HEK293 (cell line): ENCODE results near the gene S1PR5.

ENCODE experiments used
- CTCF ChIA-PET: fragments of 350-600 bp; formaldehyde crosslinking; extraction: SDS; loops from one replicate; lab custom pipeline; 2021; ENCODE audit warnings: antibody characterized with exemption; lab: Yijun Ruan, JAX
- POLR2A ChIA-PET: fragments of 300-600 bp; formaldehyde crosslinking; extraction: SDS; loops from one replicate; lab custom pipeline; 2020; ENCODE audit warnings: antibody characterized with exemption, inconsistent platforms; lab: Yijun Ruan, JAX
- H3K27ac ChIP-seq: fragments of 200-500 bp; sonication (Bioruptor generic); 2 replicates; pipeline ENCODE4 v1.5.1; 2014; ENCODE audit warnings: low read depth, low read length, control low read depth, inconsistent platforms; ENCODE audit errors: extremely low read depth
- H3K36me3 ChIP-seq, 2 experiments: fragments of 200-500 bp in 1 of 2; sonication (Bioruptor generic) in 1 of 2; 1 replicate in 1 of 2; 2 replicates in 1 of 2; pipeline ENCODE4 v1.5.1; 2014 to 2017; ENCODE audit warnings: inconsistent platforms in 2 of 2, low read length in 2 of 2; ENCODE audit not compliant: control insufficient read depth in 2 of 2, insufficient read depth in 1 of 2
- H3K4me1 ChIP-seq: fragments of 200-500 bp; sonication (Bioruptor generic); 2 replicates; pipeline ENCODE4 v1.5.1; 2014; ENCODE audit warnings: mild to moderate bottlenecking, low read length, inconsistent platforms; ENCODE audit not compliant: control insufficient read depth, insufficient read depth
- H3K4me3 ChIP-seq: 2 replicates; pipeline ENCODE4 v1.5.1; 2011; ENCODE audit warnings: low read depth, mild to moderate bottlenecking, control low read depth, low read length, moderate library complexity
- H3K9me3 ChIP-seq: fragments of 200-500 bp; sonication (Bioruptor generic); 2 replicates; pipeline ENCODE4 v1.5.1; 2014; ENCODE audit warnings: low read depth, low read length, inconsistent platforms; ENCODE audit not compliant: control insufficient read depth, insufficient read depth
- GLI4 ChIP-seq: fragments of 450-650 bp; formaldehyde crosslinking; IDR thresholded peaks from 2 replicates; pipeline ENCODE4 v1.5.1; 2016; ENCODE audit warnings: missing biosample characterization, missing genetic modification characterization
- GLIS1 ChIP-seq: fragments of 450-650 bp; formaldehyde crosslinking; IDR thresholded peaks from 2 replicates; pipeline ENCODE4 v1.5.1; 2016; ENCODE audit warnings: missing biosample characterization, missing genetic modification characterization
- KLF10 ChIP-seq: fragments of 450-650 bp; IDR thresholded peaks from 2 replicates; pipeline ENCODE4 v1.5.1; 2018; ENCODE audit warnings: missing biosample characterization, mild to moderate bottlenecking, missing genetic modification characterization
- MYNN ChIP-seq: fragments of 450-650 bp; formaldehyde crosslinking; IDR thresholded peaks from 2 replicates; pipeline ENCODE4 v1.5.1; 2016; ENCODE audit warnings: missing biosample characterization, missing genetic modification characterization, borderline replicate concordance
- SCRT1 ChIP-seq: fragments of 450-650 bp; formaldehyde crosslinking; IDR thresholded peaks from 2 replicates; pipeline ENCODE4 v1.5.1; 2016; ENCODE audit warnings: missing biosample characterization, missing genetic modification characterization, borderline replicate concordance
- SP2 ChIP-seq: fragments of 450-650 bp; formaldehyde crosslinking; IDR thresholded peaks from 2 replicates; pipeline ENCODE4 v1.5.1; 2016; ENCODE audit warnings: missing biosample characterization, missing genetic modification characterization
- ZBTB21 ChIP-seq: fragments of 450-650 bp; formaldehyde crosslinking; IDR thresholded peaks from 2 replicates; pipeline ENCODE4 v1.5.1; 2017; ENCODE audit warnings: missing biosample characterization, missing genetic modification characterization
- ZBTB8A ChIP-seq: fragments of 450-650 bp; formaldehyde crosslinking; IDR thresholded peaks from 2 replicates; pipeline ENCODE4 v1.5.1; 2016; ENCODE audit warnings: missing biosample characterization, missing genetic modification characterization
- ZEB2 ChIP-seq: fragments of 450-650 bp; formaldehyde crosslinking; IDR thresholded peaks from 2 replicates; pipeline ENCODE4 v1.5.1; 2016; ENCODE audit warnings: missing biosample characterization, missing genetic modification characterization
- ZFHX2 ChIP-seq: fragments of 450-650 bp; formaldehyde crosslinking; conservative IDR thresholded peaks from 2 replicates; pipeline ENCODE4 v1.5.1; 2016; ENCODE audit warnings: missing biosample characterization, missing genetic modification characterization
- ZNF157 ChIP-seq: fragments of 450-650 bp; formaldehyde crosslinking; IDR thresholded peaks from 2 replicates; pipeline ENCODE4 v1.5.1; 2016; ENCODE audit warnings: missing biosample characterization, missing genetic modification characterization
- ZNF24 ChIP-seq: fragments of 450-650 bp; formaldehyde crosslinking; IDR thresholded peaks from 2 replicates; pipeline ENCODE4 v1.5.1; 2016; ENCODE audit warnings: missing biosample characterization, missing genetic modification characterization
- ZNF292 ChIP-seq: fragments of 450-650 bp; formaldehyde crosslinking; IDR thresholded peaks from 2 replicates; pipeline ENCODE4 v1.5.1; 2016; ENCODE audit warnings: low read depth, missing biosample characterization, missing genetic modification characterization, borderline replicate concordance
- ZNF324 ChIP-seq: fragments of 450-650 bp; formaldehyde crosslinking; IDR thresholded peaks from 2 replicates; pipeline ENCODE4 v1.5.1; 2016; ENCODE audit warnings: missing biosample characterization, missing genetic modification characterization
- ZNF341 ChIP-seq: fragments of 450-650 bp; formaldehyde crosslinking; IDR thresholded peaks from 2 replicates; pipeline ENCODE4; 2016; ENCODE audit warnings: low read depth, missing biosample characterization, missing genetic modification characterization
- ZNF366 ChIP-seq: fragments of 450-650 bp; formaldehyde crosslinking; conservative IDR thresholded peaks from 2 replicates; pipeline ENCODE4 v1.5.1; 2016; ENCODE audit warnings: missing biosample characterization, missing genetic modification characterization
- ZNF473 ChIP-seq: fragments of 450-650 bp; formaldehyde crosslinking; IDR thresholded peaks from 2 replicates; pipeline ENCODE4 v1.5.1; 2017; ENCODE audit warnings: missing biosample characterization, missing genetic modification characterization
- ZNF530 ChIP-seq: fragments of 450-650 bp; formaldehyde crosslinking; IDR thresholded peaks from 2 replicates; pipeline ENCODE4 v1.5.1; 2016; ENCODE audit warnings: low read depth, missing biosample characterization, missing genetic modification characterization
- ZNF654 ChIP-seq: fragments of 450-650 bp; formaldehyde crosslinking; IDR thresholded peaks from 2 replicates; pipeline ENCODE4 v1.5.1; 2016; ENCODE audit warnings: low read depth, missing biosample characterization, missing genetic modification characterization
- ZNF677 ChIP-seq: fragments of 450-650 bp; IDR thresholded peaks from 2 replicates; pipeline ENCODE4 v1.5.0; 2018; ENCODE audit warnings: missing biosample characterization, mild to moderate bottlenecking, missing genetic modification characterization, moderate library complexity
- ZNF707 ChIP-seq: fragments of 450-650 bp; formaldehyde crosslinking; IDR thresholded peaks from 2 replicates; pipeline ENCODE4 v1.5.1; 2016; ENCODE audit warnings: missing biosample characterization, missing genetic modification characterization
- TF ChIP-seq, protein P1 (sequence below): fragments of 450-650 bp; formaldehyde crosslinking; IDR thresholded peaks from 2 replicates; pipeline ENCODE4 v1.5.1; 2016; ENCODE audit warnings: missing biosample characterization, missing genetic modification characterization
- TF ChIP-seq, protein P2 (sequence below): fragments of 450-650 bp; formaldehyde crosslinking; IDR thresholded peaks from 2 replicates; pipeline ENCODE4 v1.5.1; 2016; ENCODE audit warnings: missing biosample characterization, missing genetic modification characterization, borderline replicate concordance
- TF ChIP-seq, protein P3 (sequence below): IDR thresholded peaks from 2 replicates; pipeline ENCODE4 v1.6.1; 2011; ENCODE audit warnings: mild to moderate bottlenecking, low read depth, low read length, borderline replicate concordance
- TF ChIP-seq, protein P4 (sequence below): fragments of 450-650 bp; formaldehyde crosslinking; IDR thresholded peaks from 2 replicates; pipeline ENCODE4 v1.5.1; 2016; ENCODE audit warnings: missing biosample characterization, missing genetic modification characterization
- TF ChIP-seq, protein P5 (sequence below): fragments of 450-650 bp; formaldehyde crosslinking; IDR thresholded peaks from 2 replicates; pipeline ENCODE4 v1.5.1; 2017; ENCODE audit warnings: missing biosample characterization, missing genetic modification characterization

S1PR5 gene

DNA sequence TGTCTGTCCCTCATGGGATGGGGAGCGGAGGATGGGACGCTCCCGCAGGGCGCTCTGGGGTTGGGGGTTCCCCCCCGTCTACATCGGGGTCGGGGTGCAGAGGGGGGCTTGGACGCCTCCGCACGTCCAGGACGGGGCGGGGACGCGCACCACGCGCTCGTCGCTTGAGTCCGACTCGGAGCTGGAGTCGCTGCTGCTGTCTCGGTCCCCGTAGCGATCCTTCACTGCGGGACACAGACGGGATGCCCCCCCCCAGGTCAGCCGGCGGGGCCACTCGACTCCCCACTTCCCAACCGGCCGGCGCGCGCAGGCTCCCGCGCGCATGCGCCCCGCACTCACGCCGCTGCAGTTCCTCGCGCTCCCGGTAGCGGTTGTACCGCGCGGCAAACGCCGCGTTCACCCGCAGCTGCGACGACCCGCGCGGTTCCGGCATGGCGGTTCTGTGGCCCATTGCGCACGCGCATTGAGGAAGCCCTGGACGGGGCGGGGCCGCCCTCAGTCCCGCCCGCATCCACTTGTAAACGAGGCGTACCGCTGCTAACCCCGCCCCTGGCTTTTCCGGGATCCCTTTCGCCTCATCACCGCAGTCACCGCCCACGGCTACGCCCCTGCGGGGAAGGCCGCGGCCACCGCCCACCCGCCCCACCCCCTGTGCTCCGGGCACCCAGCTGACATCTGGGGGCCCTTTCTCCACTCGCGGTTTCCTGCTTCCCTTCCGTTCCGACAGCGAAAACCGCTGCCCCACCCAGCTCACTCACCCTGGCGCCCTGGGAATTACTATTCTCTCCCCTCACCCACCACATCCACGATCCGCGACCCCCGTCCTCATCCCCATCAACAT lies 48.5 kb upstream of the S1PR5 start, which contains the start of gene KRI1 (continued):
- TF ChIP-seq ZNF24 (tag by site-specific recombination) (no peak), KLF10 (tag by site-specific recombination) (peak; percentile 99), MYNN (tag by site-specific recombination) (no peak), GLI4 (tag by site-specific recombination) (0 out of 2 replicates have a peak, but pooled peaks have one; percentile 68), ZEB2 (peak; percentile 36; the same call in 1 of the 2 replicates)
- TF ChIP-seq, protein P1, sequence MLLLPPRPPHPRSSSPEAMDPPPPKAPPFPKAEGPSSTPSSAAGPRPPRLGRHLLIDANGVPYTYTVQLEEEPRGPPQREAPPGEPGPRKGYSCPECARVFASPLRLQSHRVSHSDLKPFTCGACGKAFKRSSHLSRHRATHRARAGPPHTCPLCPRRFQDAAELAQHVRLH (tag by site-specific recombination): 0 out of 2 replicates have a peak, but pooled peaks have one; percentile 7
- TF ChIP-seq, protein P2, sequence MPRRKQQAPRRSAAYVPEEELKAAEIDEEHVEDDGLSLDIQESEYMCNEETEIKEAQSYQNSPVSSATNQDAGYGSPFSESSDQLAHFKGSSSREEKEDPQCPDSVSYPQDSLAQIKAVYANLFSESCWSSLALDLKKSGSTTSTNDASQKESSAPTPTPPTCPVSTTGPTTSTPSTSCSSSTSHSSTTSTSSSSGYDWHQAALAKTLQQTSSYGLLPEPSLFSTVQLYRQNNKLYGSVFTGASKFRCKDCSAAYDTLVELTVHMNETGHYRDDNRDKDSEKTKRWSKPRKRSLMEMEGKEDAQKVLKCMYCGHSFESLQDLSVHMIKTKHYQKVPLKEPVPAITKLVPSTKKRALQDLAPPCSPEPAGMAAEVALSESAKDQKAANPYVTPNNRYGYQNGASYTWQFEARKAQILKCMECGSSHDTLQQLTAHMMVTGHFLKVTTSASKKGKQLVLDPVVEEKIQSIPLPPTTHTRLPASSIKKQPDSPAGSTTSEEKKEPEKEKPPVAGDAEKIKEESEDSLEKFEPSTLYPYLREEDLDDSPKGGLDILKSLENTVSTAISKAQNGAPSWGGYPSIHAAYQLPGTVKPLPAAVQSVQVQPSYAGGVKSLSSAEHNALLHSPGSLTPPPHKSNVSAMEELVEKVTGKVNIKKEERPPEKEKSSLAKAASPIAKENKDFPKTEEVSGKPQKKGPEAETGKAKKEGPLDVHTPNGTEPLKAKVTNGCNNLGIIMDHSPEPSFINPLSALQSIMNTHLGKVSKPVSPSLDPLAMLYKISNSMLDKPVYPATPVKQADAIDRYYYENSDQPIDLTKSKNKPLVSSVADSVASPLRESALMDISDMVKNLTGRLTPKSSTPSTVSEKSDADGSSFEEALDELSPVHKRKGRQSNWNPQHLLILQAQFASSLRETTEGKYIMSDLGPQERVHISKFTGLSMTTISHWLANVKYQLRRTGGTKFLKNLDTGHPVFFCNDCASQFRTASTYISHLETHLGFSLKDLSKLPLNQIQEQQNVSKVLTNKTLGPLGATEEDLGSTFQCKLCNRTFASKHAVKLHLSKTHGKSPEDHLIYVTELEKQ (tag by site-specific recombination): no peak
- TF ChIP-seq, protein P3, sequence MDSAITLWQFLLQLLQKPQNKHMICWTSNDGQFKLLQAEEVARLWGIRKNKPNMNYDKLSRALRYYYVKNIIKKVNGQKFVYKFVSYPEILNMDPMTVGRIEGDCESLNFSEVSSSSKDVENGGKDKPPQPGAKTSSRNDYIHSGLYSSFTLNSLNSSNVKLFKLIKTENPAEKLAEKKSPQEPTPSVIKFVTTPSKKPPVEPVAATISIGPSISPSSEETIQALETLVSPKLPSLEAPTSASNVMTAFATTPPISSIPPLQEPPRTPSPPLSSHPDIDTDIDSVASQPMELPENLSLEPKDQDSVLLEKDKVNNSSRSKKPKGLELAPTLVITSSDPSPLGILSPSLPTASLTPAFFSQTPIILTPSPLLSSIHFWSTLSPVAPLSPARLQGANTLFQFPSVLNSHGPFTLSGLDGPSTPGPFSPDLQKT: no peak
- TF ChIP-seq, protein P4, sequence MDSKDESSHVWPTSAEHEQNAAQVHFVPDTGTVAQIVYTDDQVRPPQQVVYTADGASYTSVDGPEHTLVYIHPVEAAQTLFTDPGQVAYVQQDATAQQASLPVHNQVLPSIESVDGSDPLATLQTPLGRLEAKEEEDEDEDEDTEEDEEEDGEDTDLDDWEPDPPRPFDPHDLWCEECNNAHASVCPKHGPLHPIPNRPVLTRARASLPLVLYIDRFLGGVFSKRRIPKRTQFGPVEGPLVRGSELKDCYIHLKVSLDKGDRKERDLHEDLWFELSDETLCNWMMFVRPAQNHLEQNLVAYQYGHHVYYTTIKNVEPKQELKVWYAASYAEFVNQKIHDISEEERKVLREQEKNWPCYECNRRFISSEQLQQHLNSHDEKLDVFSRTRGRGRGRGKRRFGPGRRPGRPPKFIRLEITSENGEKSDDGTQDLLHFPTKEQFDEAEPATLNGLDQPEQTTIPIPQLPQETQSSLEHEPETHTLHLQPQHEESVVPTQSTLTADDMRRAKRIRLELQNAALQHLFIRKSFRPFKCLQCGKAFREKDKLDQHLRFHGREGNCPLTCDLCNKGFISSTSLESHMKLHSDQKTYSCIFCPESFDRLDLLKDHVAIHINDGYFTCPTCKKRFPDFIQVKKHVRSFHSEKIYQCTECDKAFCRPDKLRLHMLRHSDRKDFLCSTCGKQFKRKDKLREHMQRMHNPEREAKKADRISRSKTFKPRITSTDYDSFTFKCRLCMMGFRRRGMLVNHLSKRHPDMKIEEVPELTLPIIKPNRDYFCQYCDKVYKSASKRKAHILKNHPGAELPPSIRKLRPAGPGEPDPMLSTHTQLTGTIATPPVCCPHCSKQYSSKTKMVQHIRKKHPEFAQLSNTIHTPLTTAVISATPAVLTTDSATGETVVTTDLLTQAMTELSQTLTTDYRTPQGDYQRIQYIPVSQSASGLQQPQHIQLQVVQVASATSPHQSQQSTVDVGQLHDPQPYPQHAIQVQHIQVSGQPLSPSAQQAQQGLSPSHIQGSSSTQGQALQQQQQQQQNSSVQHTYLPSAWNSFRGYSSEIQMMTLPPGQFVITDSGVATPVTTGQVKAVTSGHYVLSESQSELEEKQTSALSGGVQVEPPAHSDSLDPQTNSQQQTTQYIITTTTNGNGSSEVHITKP: no peak

DNA sequence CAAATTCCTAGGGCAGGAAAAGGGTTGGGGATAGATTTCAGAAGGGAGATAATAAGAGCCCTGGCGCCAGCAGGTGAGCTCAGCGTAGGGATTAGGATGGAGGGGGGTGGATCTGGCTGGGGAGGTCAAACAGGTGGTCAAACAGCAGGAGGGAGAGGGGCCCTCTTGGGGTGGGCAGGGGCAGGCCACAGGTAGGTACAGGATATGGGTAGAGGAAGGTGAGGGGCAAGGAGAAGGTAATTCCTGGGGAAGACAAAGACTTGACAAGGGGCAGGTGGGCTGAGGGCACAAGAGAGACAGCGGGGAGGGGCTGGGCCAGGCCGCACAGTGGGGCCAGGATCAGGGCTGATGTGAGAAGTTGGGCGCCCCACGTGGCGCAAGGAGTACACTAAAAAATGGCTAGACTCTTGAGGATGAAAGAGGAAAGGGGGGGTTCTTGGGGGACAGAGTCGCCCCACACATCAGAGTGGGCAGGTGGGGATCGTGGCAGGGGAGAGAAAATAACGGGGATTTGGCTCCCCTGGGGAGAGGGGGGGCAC lies 47.9 kb upstream of the S1PR5 start:
- H3K36me3 ChIP-seq: peaks cover 15 to 31% of the 10 kb centered on the region in 2 experiments; a peak in 2 of 3 replicates
- TF ChIP-seq ZNF530 (tag by site-specific recombination) (no peak), SCRT1 (tag by site-specific recombination) (peak; percentile 99), ZNF366 (0 out of 2 replicates have a peak, but pooled peaks have one; percentile 33), ZNF292 (tag by site-specific recombination) (0 out of 2 replicates have a peak, but pooled peaks have one; percentile 4), GLIS1 (tag by site-specific recombination) (peak; percentile 72), ZNF324 (tag by site-specific recombination) (no peak), ZNF654 (no peak), ZNF707 (tag by site-specific recombination) (no peak), ZNF341 (tag by site-specific recombination) (peak; percentile 32), ZNF677 (tag by site-specific recombination) (no peak), ZNF157 (tag by site-specific recombination) (no peak), SP2 (tag by site-specific recombination) (no peak), ZFHX2 (no peak), ZNF473 (tag by site-specific recombination) (no peak), ZBTB8A (tag by site-specific recombination) (peak; percentile 77), ZBTB21 (tag by site-specific recombination) (0 out of 2 replicates have a peak, but pooled peaks have one; percentile 37)
- TF ChIP-seq, protein P5, sequence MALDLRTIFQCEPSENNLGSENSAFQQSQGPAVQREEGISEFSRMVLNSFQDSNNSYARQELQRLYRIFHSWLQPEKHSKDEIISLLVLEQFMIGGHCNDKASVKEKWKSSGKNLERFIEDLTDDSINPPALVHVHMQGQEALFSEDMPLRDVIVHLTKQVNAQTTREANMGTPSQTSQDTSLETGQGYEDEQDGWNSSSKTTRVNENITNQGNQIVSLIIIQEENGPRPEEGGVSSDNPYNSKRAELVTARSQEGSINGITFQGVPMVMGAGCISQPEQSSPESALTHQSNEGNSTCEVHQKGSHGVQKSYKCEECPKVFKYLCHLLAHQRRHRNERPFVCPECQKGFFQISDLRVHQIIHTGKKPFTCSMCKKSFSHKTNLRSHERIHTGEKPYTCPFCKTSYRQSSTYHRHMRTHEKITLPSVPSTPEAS (tag by site-specific recombination): 0 out of 2 replicates have a peak, but pooled peaks have one; percentile 9

More for the DNA sequence above, 47.9 kb upstream of the S1PR5 start:
- Histone ChIP-seq H3K9me3 (no peaks in the 10 kb centered on the region), H3K4me3 (peak overlapping the region; percentile 92), H3K4me1 (peaks cover 13% of the 10 kb centered on the region), H3K27ac (peak overlapping the region; percentile 75; the same call in 1 of the 2 replicates)
- ChIA-PET POLR2A (interaction anchor here (0.9 to 1.4 kb wide), 2 partner anchors 10 to 82 kb away, joined by 3 read pairs; no protein-coding TSS in a partner anchor), CTCF (interaction anchor here (0.6 to 1.4 kb wide), 3 partner anchors 18 to 134 kb away, joined by 3 to 4 read pairs (median 3); no protein-coding TSS in a partner anchor)
